Colonic mucosa (tissue), 4 donors: ENCODE data around the gene CYLD. TPM values are rescaled to one million over a fixed set of nuclear protein-coding genes. Genes with fewer than 3 reads are reported as not detected.
A peak's percentile ranks its signal among the peaks of the same experiment; 100 is the strongest.

Experiments used
- DNase-seq: peaks from one replicate; pipeline ENCODE4 v3.0.0-alpha.2; 2020
- H3K27ac ChIP-seq: fragments of 200-600 bp; one replicate; pipeline ENCODE4 v1.8.0; 2021
- H3K27me3 ChIP-seq: fragments of 200-600 bp; one replicate; pipeline ENCODE4 v1.8.0; 2021
- H3K36me3 ChIP-seq: fragments of 200-600 bp; one replicate; pipeline ENCODE4 v1.8.0; 2021
- H3K4me1 ChIP-seq: fragments of 200-600 bp; one replicate; pipeline ENCODE4 v1.8.0; 2021; ENCODE audit warnings: mild to moderate bottlenecking
- H3K4me3 ChIP-seq: fragments of 200-600 bp; one replicate; pipeline ENCODE4 v1.8.0; 2021
- H3K9ac ChIP-seq, 2 donors: one replicate each; pipeline ENCODE4 v1.7.0; 2013; ENCODE audit warnings: control low read depth in 2 of 2, low read depth in 2 of 2, low read length in 2 of 2
- H3K9me3 ChIP-seq: fragments of 200-600 bp; one replicate; pipeline ENCODE4 v1.8.0; 2021
- CTCF ChIP-seq: fragments of 200-600 bp; IDR thresholded peaks from one replicate; pipeline ENCODE4 v1.8.0; 2022; ENCODE audit warnings: antibody characterized with exemption, mild to moderate bottlenecking
- intact Hi-C: fragments of 100-400 bp; cut with DNase I; formaldehyde crosslinking; loops from one replicate; pipeline ENCODE4 v1.14.1; 2022
- total RNA-seq, 2 donors: library from RNA; stranded (reverse); fragmentation: NEBNext Ultra II Directional in 1 of 2; extraction: Animal tissue kit (Norgen Biotek cat#: 25700) in 1 of 2; gene quantifications; one replicate each; pipeline ENCODE4 v1.2.1, GENCODE V29; 2021
- donor health status: healthy.
- donor health status: DM: no; HTN: no; CAD: no.
- donor health status: DM: no; HTN: no; CAD: no.

The CYLD gene
- total RNA-seq, 2 donors from 2014 or later = 15.8 to 31.5 TPM

GRCh38 chr16:50712956-50713355 is 28.9 kb upstream of the CYLD start:
- no peak for TF ChIP-seq CTCF
- intact Hi-C loops = no loop called here
- Histone ChIP-seq H3K27me3 (no peaks in the 10 kb centered on the region), H3K27ac (no peak overlapping the region), H3K9ac (no peak overlapping the region), H3K4me1 (no peaks in the 10 kb centered on the region), H3K4me3 (no peak overlapping the region), H3K36me3 (no peaks in the 10 kb centered on the region), H3K9me3 (no peaks in the 10 kb centered on the region)
- no peak for DNase-seq

GRCh38 chr16:50717091-50717490 is 24.8 kb upstream of the CYLD start:
- intact Hi-C loops = no loop called here
- no peaks in the 10 kb centered on the region for H3K4me1 ChIP-seq
- no peaks in the 10 kb centered on the region for H3K27me3 ChIP-seq
- H3K9me3 ChIP-seq = no peaks in the 10 kb centered on the region
- no peak overlapping the region for H3K4me3 ChIP-seq
- no peaks in the 10 kb centered on the region for H3K36me3 ChIP-seq
- DNase-seq = no peak
- no peak overlapping the region for H3K9ac ChIP-seq
- TF ChIP-seq CTCF = no peak
- H3K27ac ChIP-seq = no peak overlapping the region

GRCh38 chr16:50717494-50717893 is 24.4 kb upstream of the CYLD start:
- Histone ChIP-seq H3K9me3 (no peaks in the 10 kb centered on the region), H3K36me3 (no peaks in the 10 kb centered on the region), H3K9ac (no peak overlapping the region), H3K27me3 (no peaks in the 10 kb centered on the region), H3K4me3 (no peak overlapping the region), H3K4me1 (no peaks in the 10 kb centered on the region), H3K27ac (no peak overlapping the region)
- intact Hi-C loops = no loop called here
- TF ChIP-seq CTCF = no peak
- DNase-seq = no peak

- intact Hi-C loops = no loop called here
- Histone ChIP-seq H3K9me3 (no peaks in the 10 kb centered on the region), H3K36me3 (no peaks in the 10 kb centered on the region), H3K27ac (no peak overlapping the region), H3K9ac (no peak overlapping the region), H3K27me3 (no peaks in the 10 kb centered on the region), H3K4me3 (no peak overlapping the region), H3K4me1 (no peaks in the 10 kb centered on the region)
- no peak for TF ChIP-seq CTCF
- DNase-seq = no peak
These were observed 23.7 kb upstream of the CYLD start for GRCh38 chr16:50718061-50718760.

- Histone ChIP-seq H3K4me3 (peak overlapping the region; percentile 6), H3K27me3 (no peaks in the 10 kb centered on the region), H3K27ac (no peak overlapping the region), H3K4me1 (no peaks in the 10 kb centered on the region), H3K9me3 (no peaks in the 10 kb centered on the region), H3K36me3 (no peaks in the 10 kb centered on the region), H3K9ac (peak overlapping the region in 1 of 2 donors; percentile 35)
- intact Hi-C loops = no loop called here
- TF ChIP-seq CTCF = no peak
- no peak for DNase-seq
These were observed 23.0 kb upstream of the CYLD start for GRCh38 chr16:50718761-50719400.
